ENCODE results near the gene MTCL1. TPM values are rescaled to one million over a fixed set of nuclear protein-coding genes. Genes with fewer than 3 reads are reported as not detected.

The MTCL1 gene
- total and polyA plus RNA-seq, 12 donors: 0.43 to 12.5 (median 2.1) TPM

- H3K4me3 ChIP-seq: no peak overlapping the region
- 67 to 82% (median 77%) methylated on average over 6 of the region's 6 CpGs for WGBS, 4 donors
- TF ChIP-seq POLR2A (IDR thresholded peaks at IDR 0.05) (no peak), CTCF (IDR thresholded peaks at IDR 0.05) (no peak)
- H3K27ac ChIP-seq: no peak overlapping the region
- H3K27me3 ChIP-seq: no peaks in the 10 kb centered on the region
- no peaks in the 10 kb centered on the region for H3K4me1 ChIP-seq (replicated peaks in 1 of 2)
- intact Hi-C loops (cut with DNase I): no loop called here
- no peaks in the 10 kb centered on the region for H3K36me3 ChIP-seq (replicated peaks in 1 of 2)
- no peaks in the 10 kb centered on the region for H3K9me3 ChIP-seq (replicated peaks in 1 of 3)
- DNase-seq: no peak
Measured at GRCh38 chr18:8834881-8835280, 129.5 kb downstream of the MTCL1 start.

DNA sequence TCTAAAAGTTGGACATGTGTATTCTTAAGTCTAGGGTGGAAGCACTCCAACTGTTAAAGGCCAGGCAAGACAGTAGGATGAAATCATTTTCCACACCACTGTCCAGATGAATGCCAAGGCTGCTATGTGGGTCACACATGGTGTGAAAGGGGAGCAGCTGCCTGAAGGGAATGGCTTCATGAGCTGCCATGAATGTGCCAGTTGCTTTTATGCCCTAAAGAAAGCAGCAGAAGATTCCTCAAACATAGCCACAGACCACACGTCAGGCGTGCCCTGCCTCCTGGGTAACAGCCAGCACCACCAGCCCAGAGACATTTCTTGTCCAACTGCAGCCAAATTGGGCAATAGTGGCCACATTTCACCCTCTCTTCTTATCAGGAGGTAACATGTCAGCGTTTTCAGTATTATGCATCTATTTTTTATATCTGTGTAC, 130.2 kb downstream of the MTCL1 start:
- TF ChIP-seq POLR2A (IDR thresholded peaks at IDR 0.05): no peak
- TF ChIP-seq CTCF (IDR thresholded peaks at IDR 0.05): no peak
- no peak overlapping the region for H3K4me3 ChIP-seq
- H3K27me3 ChIP-seq: no peaks in the 10 kb centered on the region
- no peak overlapping the region for H3K27ac ChIP-seq
- H3K9me3 ChIP-seq (replicated peaks in 1 of 3): no peaks in the 10 kb centered on the region
- DNase-seq: no peak
- H3K36me3 ChIP-seq (replicated peaks in 1 of 2): no peaks in the 10 kb centered on the region
- no peaks in the 10 kb centered on the region for H3K4me1 ChIP-seq (replicated peaks in 1 of 2)
- intact Hi-C loops (cut with DNase I): no loop called here
- WGBS, 4 donors: 51 to 68% (median 54%) methylated on average over 3 of the region's 3 CpGs

GRCh38 chr18:8839281-8839680, 133.9 kb downstream of the MTCL1 start:
- peak in 1 of 7 donors; percentile 65 for DNase-seq
- WGBS, 4 donors: 57 to 68% (median 64%) methylated on average over 3 of the region's 3 CpGs
- H3K4me1 ChIP-seq (replicated peaks in 1 of 2): no peaks in the 10 kb centered on the region
- H3K4me3 ChIP-seq: no peak overlapping the region
- TF ChIP-seq POLR2A (IDR thresholded peaks at IDR 0.05) (no peak), CTCF (IDR thresholded peaks at IDR 0.05) (no peak)
- no peaks in the 10 kb centered on the region for H3K27me3 ChIP-seq
- intact Hi-C loops (cut with DNase I): no loop called here
- H3K9me3 ChIP-seq (replicated peaks in 1 of 3): no peaks in the 10 kb centered on the region
- H3K27ac ChIP-seq: no peak overlapping the region
- H3K36me3 ChIP-seq (replicated peaks in 1 of 2): no peaks in the 10 kb centered on the region

DNA sequence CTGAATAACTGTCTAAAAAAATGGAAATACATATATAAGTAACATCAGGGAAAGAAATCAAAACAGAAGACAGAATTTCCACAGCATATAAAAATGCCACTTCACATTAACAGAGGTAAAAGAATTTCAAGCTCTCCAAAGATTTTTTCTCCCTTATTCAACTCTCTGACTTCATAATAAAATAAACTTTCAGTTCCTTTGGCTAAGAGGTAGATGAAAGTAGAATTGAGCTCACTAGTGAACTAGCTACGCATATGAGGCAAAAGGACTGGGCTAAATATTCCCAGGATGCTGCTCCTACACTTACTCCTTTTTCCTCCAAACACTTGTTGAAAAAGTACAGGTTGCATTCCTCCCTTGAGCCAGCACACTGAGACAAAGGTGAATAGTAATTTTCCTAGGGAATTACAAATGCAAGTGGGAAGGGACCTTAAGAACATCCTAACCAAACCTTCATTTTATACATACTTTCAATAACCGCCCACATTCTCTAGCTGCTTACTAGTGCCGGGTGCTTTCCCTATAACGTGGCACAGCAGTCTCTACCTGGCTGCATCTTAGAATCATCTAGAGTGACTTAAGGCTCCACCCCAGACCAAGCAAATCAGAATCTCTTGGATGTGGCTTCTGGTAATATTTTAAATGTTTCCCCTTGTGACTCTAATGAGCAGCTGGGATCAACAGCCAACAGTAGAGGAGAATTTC, 136.6 kb downstream of the MTCL1 start:
- no peak overlapping the region for H3K4me3 ChIP-seq
- no peak overlapping the region for H3K27ac ChIP-seq
- intact Hi-C loops (cut with DNase I): no loop called here
- no peaks in the 10 kb centered on the region for H3K27me3 ChIP-seq
- H3K36me3 ChIP-seq (replicated peaks in 1 of 2): no peaks in the 10 kb centered on the region
- H3K9me3 ChIP-seq (replicated peaks in 1 of 3): no peaks in the 10 kb centered on the region
- DNase-seq: no peak
- no peaks in the 10 kb centered on the region for H3K4me1 ChIP-seq (replicated peaks in 1 of 2)
- TF ChIP-seq POLR2A (IDR thresholded peaks at IDR 0.05) (no peak), CTCF (IDR thresholded peaks at IDR 0.05) (no peak)
- WGBS, 4 donors: 67 to 81% (median 72%) methylated on average over 4 of the region's 4 CpGs

Data from adrenal gland (tissue), 12 donors.